HL-60 (cell line): ENCODE data around the gene PPP5C.

Experiments used
- DNase-seq, 2 experiments: peaks; one replicate each; pipeline ENCODE4 v3.0.0-alpha.2; 2010 to 2020; ENCODE audit warnings: low read depth in 1 of 2, low spot score in 1 of 2
- H3K27ac ChIP-seq: fragments of 250-450 bp; sonication (Bioruptor Pico); replicated peaks from 2 replicates; pipeline ENCODE4 v1.5.1; 2020; ENCODE audit warnings: mild to moderate bottlenecking, moderate library complexity
- H3K27me3 ChIP-seq: fragments of 250-450 bp; sonication (Bioruptor Pico); 2 replicates; pipeline ENCODE4 v1.5.1; 2021; ENCODE audit warnings: mild to moderate bottlenecking, moderate library complexity; ENCODE audit not compliant: insufficient read depth, poor library complexity, severe bottlenecking
- H3K4me3 ChIP-seq: replicated peaks from 2 replicates; pipeline ENCODE4 v1.5.1; 2011; ENCODE audit warnings: mild to moderate bottlenecking, control low read depth, low read length; ENCODE audit not compliant: insufficient read depth
- CTCF ChIP-seq: IDR thresholded peaks from one replicate; pipeline ENCODE4 v1.5.1; 2011; ENCODE audit warnings: low read length, control low read depth, inconsistent platforms; ENCODE audit not compliant: insufficient read depth
- GABPA ChIP-seq: IDR thresholded peaks from 2 replicates; pipeline ENCODE4 v1.6.1; 2012; ENCODE audit warnings: low read depth
- POLR2AphosphoS5 ChIP-seq: IDR thresholded peaks from 2 replicates; pipeline ENCODE4 v1.6.1; 2012; ENCODE audit warnings: low read depth
- REST ChIP-seq: IDR thresholded peaks from 2 replicates; pipeline ENCODE4 v1.6.1; 2012; ENCODE audit warnings: low read depth; ENCODE audit not compliant: insufficient replicate concordance
- SPI1 ChIP-seq: IDR thresholded peaks from 2 replicates; pipeline ENCODE4 v1.6.1; 2012; ENCODE audit warnings: low read depth, mild to moderate bottlenecking, borderline replicate concordance

Gene PPP5C

GRCh38 chr19:46420056-46420455 is 73.2 kb downstream of the PPP5C start:
- Histone ChIP-seq H3K27ac (no peak overlapping the region), H3K27me3 (peaks cover 15% of the 10 kb centered on the region), H3K4me3 (no peak overlapping the region)
- TF ChIP-seq CTCF (no peak), REST (no peak), SPI1 (no peak), POLR2AphosphoS5 (no peak)
- DNase-seq: no peak

- Histone ChIP-seq H3K27me3 (peaks cover 17% of the 10 kb centered on the region), H3K27ac (no peak overlapping the region), H3K4me3 (no peak overlapping the region)
- TF ChIP-seq REST (no peak), GABPA (no peak), SPI1 (no peak), CTCF (no peak), POLR2AphosphoS5 (no peak)
- no peak for DNase-seq
Measured at GRCh38 chr19:46422344-46422743, 75.5 kb downstream of the PPP5C start.

GRCh38 chr19:46423188-46423587 is 76.3 kb downstream of the PPP5C start:
- Histone ChIP-seq H3K4me3 (no peak overlapping the region), H3K27me3 (peaks cover 23% of the 10 kb centered on the region), H3K27ac (no peak overlapping the region)
- no peak for TF ChIP-seq SPI1
- no peak for TF ChIP-seq POLR2AphosphoS5
- no peak for TF ChIP-seq CTCF
- TF ChIP-seq REST: no peak
- TF ChIP-seq GABPA: no peak
- DNase-seq: no peak
